A549 (cell line): ENCODE data around the gene IVL.

Experiments
- CBX8 ChIP-seq: fragments of 200-600 bp; sonication (generic); IDR thresholded peaks from 2 replicates; pipeline ENCODE4 v1.6.1; 2016
- CTCF ChIP-seq: fragments of >200 bp; sonication (Bioruptor Twin); formaldehyde crosslinking; IDR thresholded peaks from 3 replicates; pipeline ENCODE4 v1.5.1; 2016
- EP300 ChIP-seq, 2 experiments: fragments of >200 bp; sonication (Bioruptor Twin); formaldehyde crosslinking; IDR thresholded peaks; 2 replicates in 1 of 2; 3 replicates in 1 of 2; pipeline ENCODE4 v1.6.1; 2016 to 2017
- GATA3 ChIP-seq: IDR thresholded peaks from 2 replicates; pipeline ENCODE4 v1.6.1; 2012; ENCODE audit warnings: borderline replicate concordance
- JUN ChIP-seq, 2 experiments: fragments of >200 bp; sonication (Bioruptor Twin); formaldehyde crosslinking; IDR thresholded peaks; 2 replicates in 1 of 2; 3 replicates in 1 of 2; pipeline ENCODE4 v1.6.1; 2016 to 2017
- KDM1A ChIP-seq: fragments of 200-600 bp; sonication (generic); IDR thresholded peaks from 2 replicates; pipeline ENCODE4 v1.6.1; 2016; ENCODE audit warnings: low read depth, mild to moderate bottlenecking
- MYC ChIP-seq: IDR thresholded peaks from 2 replicates; pipeline ENCODE4 v1.6.1; 2012; ENCODE audit warnings: mild to moderate bottlenecking, inconsistent platforms, low read length, improper control_type of control experiment, borderline replicate concordance
- NFE2L2 ChIP-seq: fragments of 150-350 bp; conservative IDR thresholded peaks from 2 replicates; pipeline ENCODE4 v1.6.1; 2014; ENCODE audit warnings: low read length
- PBX3 ChIP-seq: IDR thresholded peaks from 2 replicates; pipeline ENCODE4 v1.6.1; 2012
- POLR2A ChIP-seq: IDR thresholded peaks from 2 replicates; pipeline ENCODE4 v1.6.1; 2012; ENCODE audit warnings: mild to moderate bottlenecking, low read length
- REST ChIP-seq: fragments of 200-600 bp; sonication (generic); IDR thresholded peaks from 2 replicates; pipeline ENCODE4 v1.6.1; 2016; ENCODE audit warnings: antibody characterized with exemption, mild to moderate bottlenecking, moderate library complexity

- TF ChIP-seq CBX8 (no peak), CTCF (no peak), EP300 (IDR thresholded peaks at IDR 0.05) (no peak), POLR2A (no peak), REST (no peak), PBX3 (no peak), NFE2L2 (no peak), KDM1A (no peak), JUN (IDR thresholded peaks at IDR 0.05) (no peak), GATA3 (no peak), MYC (no peak)
Measured at GRCh38 chr1:152876827-152877226, 31.5 kb upstream of the IVL start.
